ENCODE data around the gene ZDHHC9. TPM values are rescaled to one million over a fixed set of nuclear protein-coding genes. Genes with fewer than 3 reads are reported as not detected.
A peak's percentile ranks its signal among the peaks of the same experiment; 100 is the strongest.

ZDHHC9 gene
- total RNA-seq (2022): 60.8 and 66.6 TPM in 2 replicates
- percentile 72 among the genes with signal in this experiment for Bru-seq, nascent RNA
- percentile 78 among the genes with signal in this experiment for BruChase-seq, experiment 1, labeled RNA remaining after a 6-hour chase
- BruChase-seq, experiment 2, labeled RNA remaining after a 2-hour chase: percentile 69 among the genes with signal in this experiment
- long read RNA-seq, full-length matches to known transcripts: 83 of 106 reads
- long read RNA-seq, partial matches to known transcripts: 4 of 106 reads
- long read RNA-seq, other reads (novel, unspliced or antisense): 19 of 106 reads

GRCh38 chrX:129843459-129844306 lies at the start of gene ZDHHC9:
TSS of gene ZDHHC9 (minus strand) at chrX:129843886. CDS start at chrX:129841945, 1,941 bp downstream.
- peaks cover 26% of the 10 kb centered on the region for H3K36me3 Mint-ChIP-seq (ENCODE audit: insufficient read depth, unreplicated experiment)
- TF ChIP-seq CTCF (IDR thresholded peaks at IDR 0.05; ENCODE audit: unreplicated experiment): no peak
- intact Hi-C loops (cut with micrococcal nuclease; ENCODE audit: unreplicated experiment): loop anchor here (2.0 kb wide), 1 partner anchor 33 kb away; no protein-coding TSS in a partner anchor
- peak within 1 kb of the TSS; percentile 88 for H3K27ac Mint-ChIP-seq (ENCODE audit: unreplicated experiment)
- peak within 1 kb of the TSS; percentile 86 for H3K4me3 Mint-ChIP-seq (ENCODE audit: low read depth, unreplicated experiment)
- no peaks in the 10 kb centered on the region for H3K9me3 Mint-ChIP-seq (ENCODE audit: low read depth, unreplicated experiment)
- no peaks in the 10 kb centered on the region for H3K27me3 Mint-ChIP-seq (ENCODE audit: unreplicated experiment)
- H3K4me1 Mint-ChIP-seq (ENCODE audit: low read depth, unreplicated experiment): peaks cover 48% of the 10 kb centered on the region
- CTCF ChIA-PET: interaction anchor here (0.6 kb wide), 1 partner anchor 61 kb away, joined by 3 read pairs; no protein-coding TSS in a partner anchor
- no TSS peak for BruUV-seq (replicated peaks)
- DNase-seq: peak; percentile 91

GRCh38 chrX:129877401-129877800 lies 33.7 kb upstream of the ZDHHC9 start:
- Mint-ChIP-seq H3K4me1 (ENCODE audit: low read depth, unreplicated experiment) (peaks cover 17% of the 10 kb centered on the region), H3K9me3 (ENCODE audit: low read depth, unreplicated experiment) (no peaks in the 10 kb centered on the region), H3K4me3 (ENCODE audit: low read depth, unreplicated experiment) (peak overlapping the region; percentile 35), H3K27me3 (ENCODE audit: unreplicated experiment) (no peaks in the 10 kb centered on the region), H3K36me3 (ENCODE audit: insufficient read depth, unreplicated experiment) (peaks cover 9% of the 10 kb centered on the region), H3K27ac (ENCODE audit: unreplicated experiment) (peak overlapping the region; percentile 49)
- DNase-seq: no peak
- BruUV-seq (replicated peaks): no TSS peak
- intact Hi-C loops (cut with micrococcal nuclease; ENCODE audit: unreplicated experiment): loop anchor here (2.0 kb wide), 1 partner anchor 35 kb away; the partner anchor contains the start of gene ZDHHC9
- CTCF ChIA-PET: interaction anchor here (1.0 to 1.4 kb wide), 2 partner anchors 29 to 183 kb away, joined by 3 read pairs; partner anchors contain the start of gene UTP14A
- no peak for TF ChIP-seq CTCF (IDR thresholded peaks at IDR 0.05; ENCODE audit: unreplicated experiment)

GRCh38 chrX:129876771-129877305 lies 33.2 kb upstream of the ZDHHC9 start:
- H3K27ac Mint-ChIP-seq (ENCODE audit: unreplicated experiment): peak overlapping the region; percentile 49
- peaks cover 9% of the 10 kb centered on the region for H3K36me3 Mint-ChIP-seq (ENCODE audit: insufficient read depth, unreplicated experiment)
- H3K9me3 Mint-ChIP-seq (ENCODE audit: low read depth, unreplicated experiment): no peaks in the 10 kb centered on the region
- H3K4me3 Mint-ChIP-seq (ENCODE audit: low read depth, unreplicated experiment): peak overlapping the region; percentile 35
- BruUV-seq (replicated peaks): no TSS peak
- peak; percentile 32 for DNase-seq
- CTCF ChIA-PET: interaction anchor here (1.0 to 1.4 kb wide), 3 partner anchors 16 to 184 kb away, joined by 3 read pairs; partner anchors contain the start of gene UTP14A
- TF ChIP-seq CTCF (IDR thresholded peaks at IDR 0.05; ENCODE audit: unreplicated experiment): no peak
- H3K4me1 Mint-ChIP-seq (ENCODE audit: low read depth, unreplicated experiment): peaks cover 17% of the 10 kb centered on the region
- intact Hi-C loops (cut with micrococcal nuclease; ENCODE audit: unreplicated experiment): loop anchor here (2.0 kb wide), 1 partner anchor 34 kb away; the partner anchor contains the start of gene ZDHHC9
- no peaks in the 10 kb centered on the region for H3K27me3 Mint-ChIP-seq (ENCODE audit: unreplicated experiment)

GRCh38 chrX:129875669-129876068 lies 32.0 kb upstream of the ZDHHC9 start:
- BruUV-seq (replicated peaks): no TSS peak
- no peaks in the 10 kb centered on the region for H3K9me3 Mint-ChIP-seq (ENCODE audit: low read depth, unreplicated experiment)
- no peak overlapping the region for H3K4me3 Mint-ChIP-seq (ENCODE audit: low read depth, unreplicated experiment)
- peak; percentile 8 for DNase-seq
- no peak for TF ChIP-seq CTCF (IDR thresholded peaks at IDR 0.05; ENCODE audit: unreplicated experiment)
- CTCF ChIA-PET: no interaction called here
- peaks cover 9% of the 10 kb centered on the region for H3K36me3 Mint-ChIP-seq (ENCODE audit: insufficient read depth, unreplicated experiment)
- intact Hi-C loops (cut with micrococcal nuclease; ENCODE audit: unreplicated experiment): loop anchor here (2.0 kb wide), 1 partner anchor 33 kb away; the partner anchor contains the start of gene ZDHHC9
- no peaks in the 10 kb centered on the region for H3K27me3 Mint-ChIP-seq (ENCODE audit: unreplicated experiment)
- H3K27ac Mint-ChIP-seq (ENCODE audit: unreplicated experiment): no peak overlapping the region
- peaks cover 17% of the 10 kb centered on the region for H3K4me1 Mint-ChIP-seq (ENCODE audit: low read depth, unreplicated experiment)

All from Calu3 (cell line).